ENCODE results near the gene HHIPL1. TPM values are rescaled to one million over a fixed set of nuclear protein-coding genes. Genes with fewer than 3 reads are reported as not detected.
"Not testable (repeated sequence)": the region's sequence is repeated elsewhere in the genome, so short reads cannot be mapped to it uniquely, and the experiment has no call there.

Gene HHIPL1
- total RNA-seq, 6 donors from 2014 or later = 0.61 to 2.2 (median 1.3) TPM

DNA sequence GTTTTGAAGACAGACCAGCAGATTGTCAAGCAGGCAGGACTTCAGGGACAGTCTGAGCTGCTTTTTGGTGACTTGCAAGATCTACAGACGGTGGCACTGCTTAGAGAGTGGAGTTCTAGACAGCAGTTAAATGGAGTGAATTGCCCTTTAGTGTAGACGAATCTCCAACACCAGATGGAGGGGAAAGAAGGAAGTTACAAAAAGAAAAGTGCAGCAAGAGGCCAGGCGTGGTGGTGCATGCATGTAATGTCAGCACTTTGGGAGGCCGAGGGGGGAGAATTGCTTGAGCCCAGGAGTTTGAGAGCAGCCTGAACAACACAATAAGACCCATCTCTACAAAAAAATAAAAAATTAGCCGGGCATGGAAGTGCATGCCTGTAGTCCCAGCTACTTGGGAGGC, 8.4 kb upstream of the HHIPL1 start:
- no peaks in the 10 kb centered on the region for H3K9me3 ChIP-seq
- TF ChIP-seq EP300 (IDR thresholded peaks at IDR 0.05) = no peak
- TF ChIP-seq, protein P1, sequence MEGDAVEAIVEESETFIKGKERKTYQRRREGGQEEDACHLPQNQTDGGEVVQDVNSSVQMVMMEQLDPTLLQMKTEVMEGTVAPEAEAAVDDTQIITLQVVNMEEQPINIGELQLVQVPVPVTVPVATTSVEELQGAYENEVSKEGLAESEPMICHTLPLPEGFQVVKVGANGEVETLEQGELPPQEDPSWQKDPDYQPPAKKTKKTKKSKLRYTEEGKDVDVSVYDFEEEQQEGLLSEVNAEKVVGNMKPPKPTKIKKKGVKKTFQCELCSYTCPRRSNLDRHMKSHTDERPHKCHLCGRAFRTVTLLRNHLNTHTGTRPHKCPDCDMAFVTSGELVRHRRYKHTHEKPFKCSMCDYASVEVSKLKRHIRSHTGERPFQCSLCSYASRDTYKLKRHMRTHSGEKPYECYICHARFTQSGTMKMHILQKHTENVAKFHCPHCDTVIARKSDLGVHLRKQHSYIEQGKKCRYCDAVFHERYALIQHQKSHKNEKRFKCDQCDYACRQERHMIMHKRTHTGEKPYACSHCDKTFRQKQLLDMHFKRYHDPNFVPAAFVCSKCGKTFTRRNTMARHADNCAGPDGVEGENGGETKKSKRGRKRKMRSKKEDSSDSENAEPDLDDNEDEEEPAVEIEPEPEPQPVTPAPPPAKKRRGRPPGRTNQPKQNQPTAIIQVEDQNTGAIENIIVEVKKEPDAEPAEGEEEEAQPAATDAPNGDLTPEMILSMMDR (IDR thresholded peaks at IDR 0.05) = no peak
- H3K4me3 ChIP-seq = no peak overlapping the region
- DNase-seq (no peak), ATAC-seq (ENCODE audit: low FRiP score in 2 of 2) (no peak)
- H3K27ac ChIP-seq = no peak overlapping the region
- H3K27me3 ChIP-seq = no peaks in the 10 kb centered on the region
- H3K36me3 ChIP-seq = no peaks in the 10 kb centered on the region
- H3K4me1 ChIP-seq = no peaks in the 10 kb centered on the region
- 76% methylated on average over 5 of the region's 5 CpGs for WGBS, 2 donors

DNA sequence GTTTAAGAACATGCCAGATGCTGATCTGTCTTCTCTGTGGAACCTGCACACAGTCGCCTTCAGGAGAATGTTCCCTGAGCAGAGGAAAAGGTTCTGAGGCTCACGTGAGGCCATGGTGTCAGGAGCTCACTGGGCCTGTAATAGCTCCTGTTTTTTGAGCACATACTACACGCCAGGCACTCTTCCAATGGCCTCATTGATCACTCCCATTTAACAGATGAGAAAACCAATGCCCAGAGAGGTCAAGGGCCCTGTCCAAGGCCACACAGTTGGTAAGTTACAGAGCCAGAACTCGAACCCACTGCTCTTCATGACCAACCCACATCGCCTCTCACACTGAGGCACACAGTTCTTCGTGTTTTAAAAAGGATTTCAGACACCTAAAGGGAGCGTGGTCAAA, 7.3 kb upstream of the HHIPL1 start:
- TF ChIP-seq EP300 (IDR thresholded peaks at IDR 0.05) (no peak), POLR2AphosphoS5 (IDR thresholded peaks at IDR 0.05) (no peak), POLR2A (IDR thresholded peaks at IDR 0.05) (no peak)
- TF ChIP-seq, protein P1 (IDR thresholded peaks at IDR 0.05) = no peak
- WGBS, 2 donors = 87 to 89% methylated on average over 7 of the region's 7 CpGs
- H3K36me3 ChIP-seq = no peaks in the 10 kb centered on the region
- H3K27me3 ChIP-seq = no peaks in the 10 kb centered on the region
- DNase-seq (no peak), ATAC-seq (ENCODE audit: low FRiP score in 2 of 2) (no peak)
- H3K9me3 ChIP-seq = no peaks in the 10 kb centered on the region
- no peaks in the 10 kb centered on the region for H3K4me1 ChIP-seq
- no peak overlapping the region for H3K4me3 ChIP-seq
- H3K27ac ChIP-seq = no peak overlapping the region

DNA sequence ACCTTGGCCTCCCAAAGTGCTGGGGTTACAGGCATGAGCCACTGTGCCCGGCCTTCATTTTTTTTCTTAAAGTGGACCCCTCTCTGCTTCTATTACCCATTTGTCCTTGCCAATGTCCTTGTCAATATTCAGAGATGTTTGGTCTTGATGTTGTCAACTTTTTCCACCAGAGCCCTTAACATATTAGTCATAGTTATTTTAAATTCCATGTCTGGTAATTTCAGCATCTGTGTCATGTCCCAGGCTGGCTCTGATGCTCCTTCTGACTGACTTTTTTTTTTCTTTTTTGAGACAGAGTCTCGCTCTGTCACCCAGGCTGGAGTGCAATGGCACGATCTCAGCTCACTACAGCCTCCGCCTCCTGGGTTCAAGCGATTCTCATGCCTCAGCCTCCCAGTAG, 2.2 kb upstream of the HHIPL1 start:
- H3K4me3 ChIP-seq; DNase-seq; H3K9me3 ChIP-seq; H3K27me3 ChIP-seq; ATAC-seq (ENCODE audit: low FRiP score in 2 of 2); H3K36me3 ChIP-seq; H3K27ac ChIP-seq: not testable (repeated sequence)
- 92 to 96% methylated on average over 5 of the region's 5 CpGs for WGBS, 2 donors
- peaks cover 6 to 16% (median 11%) of the 10 kb centered on the region in 4 donors for H3K4me1 ChIP-seq

DNA sequence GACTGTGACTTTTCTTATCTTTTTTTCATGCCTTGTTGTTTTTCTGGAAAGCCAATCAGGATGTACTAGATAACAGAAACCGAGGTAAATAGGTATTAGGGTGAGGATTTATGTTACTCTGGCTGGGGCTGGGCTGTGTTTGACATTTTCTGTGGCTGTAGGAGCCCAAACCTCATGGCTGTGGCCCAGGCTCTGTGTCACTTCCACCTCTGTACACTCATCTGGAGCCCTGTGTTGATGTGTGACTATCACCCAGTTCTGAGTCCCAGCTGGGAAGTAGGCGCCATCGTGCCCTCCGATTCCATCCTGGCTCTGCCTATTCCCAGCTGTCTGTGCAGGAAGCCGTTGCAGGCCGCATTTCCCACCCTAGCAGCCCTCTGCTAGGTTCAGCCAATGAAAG, 1.6 kb upstream of the HHIPL1 start:
- no peak overlapping the region for H3K27ac ChIP-seq
- no peaks in the 10 kb centered on the region for H3K9me3 ChIP-seq
- peaks cover 6 to 16% (median 11%) of the 10 kb centered on the region in 4 donors for H3K4me1 ChIP-seq
- ATAC-seq (ENCODE audit: low FRiP score in 2 of 2) (no peak), DNase-seq (no peak)
- no peaks in the 10 kb centered on the region for H3K36me3 ChIP-seq
- 58 to 72% methylated on average over 3 to 6 of the region's 6 CpGs for WGBS, 2 donors
- H3K27me3 ChIP-seq = peaks cover 0 to 6% (median 3%) of the 10 kb centered on the region in 4 donors
- no peak overlapping the region for H3K4me3 ChIP-seq
- TF ChIP-seq EP300 (IDR thresholded peaks at IDR 0.05) (no peak), POLR2A (IDR thresholded peaks at IDR 0.05) (no peak), POLR2AphosphoS5 (IDR thresholded peaks at IDR 0.05) (no peak)
- TF ChIP-seq, protein P1 (IDR thresholded peaks at IDR 0.05) = no peak

DNA sequence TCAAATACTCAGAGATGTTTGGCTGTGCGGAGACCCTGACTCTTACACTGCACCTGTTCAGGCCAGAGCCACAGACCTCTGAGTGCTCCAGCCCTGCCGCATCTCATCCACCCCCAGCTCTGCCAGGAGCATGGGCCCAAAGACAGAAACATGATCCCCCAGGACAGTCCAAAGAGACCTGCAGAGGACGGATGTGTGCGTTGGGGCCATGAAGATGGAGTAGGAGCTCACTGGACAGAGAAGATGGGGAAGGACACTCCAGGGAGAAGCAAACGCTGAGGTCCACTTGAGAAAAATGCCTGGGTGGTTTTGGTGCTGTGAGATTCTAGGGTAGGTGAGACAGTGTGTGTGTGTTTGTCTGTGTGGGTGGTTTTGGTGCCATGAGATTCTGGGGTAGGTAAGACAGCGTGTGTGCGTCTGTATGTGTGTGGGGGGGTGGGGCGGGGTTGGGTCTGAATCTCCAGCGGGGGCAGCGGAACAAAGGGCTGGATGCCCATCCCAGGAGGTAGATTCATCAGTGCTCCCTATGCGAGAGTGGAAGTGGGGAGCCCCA, 818 bp upstream of the HHIPL1 start:
- Histone ChIP-seq H3K4me1 (peaks cover 6 to 16% (median 11%) of the 10 kb centered on the region in 4 donors), H3K27me3 (peaks cover 0 to 6% (median 3%) of the 10 kb centered on the region in 4 donors), H3K36me3 (no peaks in the 10 kb centered on the region), H3K9me3 (no peaks in the 10 kb centered on the region), H3K27ac (no peak overlapping the region), H3K4me3 (no peak overlapping the region)
- ATAC-seq (ENCODE audit: low FRiP score in 2 of 2) = no peak
- TF ChIP-seq POLR2A (IDR thresholded peaks at IDR 0.05) = no peak
- TF ChIP-seq, protein P1 (IDR thresholded peaks at IDR 0.05) = no peak
- TF ChIP-seq POLR2AphosphoS5 (IDR thresholded peaks at IDR 0.05) = no peak
- TF ChIP-seq EP300 (IDR thresholded peaks at IDR 0.05) = no peak
- whole genome bisulfite sequencing, 2 donors = 90 to 92% methylated on average over 11 of the region's 11 CpGs
- DNase-seq = no peak
